Activated CD8-positive, alpha-beta memory T cell treated with anti-CD3 and anti-CD28 coated beads, Interleukin-2, amount 50 U/mL, for 1 hour (primary cell): ENCODE data around the gene SMCR8.
"Not testable (repeated sequence)": the region's sequence is repeated elsewhere in the genome, so short reads cannot be mapped to it uniquely, and the experiment has no call there.

Experiments used
- DNase-seq: peaks from one replicate; pipeline ENCODE4 v3.0.0-alpha.2; 2020; ENCODE audit errors: extremely low read depth

Gene SMCR8

GRCh38 chr17:18360518-18360917, 45.4 kb downstream of the SMCR8 start:
- no peak for DNase-seq

- no peak for DNase-seq
These were observed 47.0 kb downstream of the SMCR8 start for GRCh38 chr17:18361837-18362697.

GRCh38 chr17:18362698-18363100, 47.6 kb downstream of the SMCR8 start:
- no peak for DNase-seq

GRCh38 chr17:18363101-18364049, 48.3 kb downstream of the SMCR8 start, which contains the start of gene SHMT1:
Gene SHMT1, minus strand, starts transcription at chr17:18363550. Its CDS starts 7,569 bp downstream, at chr17:18355981.
- DNase-seq = peak; percentile 49

GRCh38 chr17:18364166-18364565, 49.1 kb downstream of the SMCR8 start:
- no peak for DNase-seq

- no peak for DNase-seq
These were observed 53.9 kb downstream of the SMCR8 start for GRCh38 chr17:18368946-18369345.

GRCh38 chr17:18370761-18371160, 55.7 kb downstream of the SMCR8 start:
- no peak for DNase-seq

GRCh38 chr17:18371455-18371854, 56.4 kb downstream of the SMCR8 start:
- DNase-seq = no peak

GRCh38 chr17:18373181-18373580, 58.1 kb downstream of the SMCR8 start:
- not testable (repeated sequence) for DNase-seq

- no peak for DNase-seq
These were observed 59.1 kb downstream of the SMCR8 start for GRCh38 chr17:18374216-18374615.
